ENCODE results near the gene CAMTA1.

Gene CAMTA1

GRCh38 chr1:7315316-7315715, 530.1 kb downstream of the CAMTA1 start:
- no peaks in the 10 kb centered on the region for H3K9me2 ChIP-seq (replicated peaks; ENCODE audit: insufficient read depth, low read length)

GRCh38 chr1:7315946-7316345, 530.7 kb downstream of the CAMTA1 start:
- H2AFZ ChIP-seq (ENCODE audit: low read length) = no peak overlapping the region
- H4K20me1 ChIP-seq (ENCODE audit: insufficient read depth, low read length) = no peaks in the 10 kb centered on the region
- no peak overlapping the region for H3K4me2 ChIP-seq (ENCODE audit: low read depth, low read length)
- no peak overlapping the region for H3K9ac ChIP-seq (ENCODE audit: low read length)
- peaks cover 96% of the 10 kb centered on the region for H3K27me3 ChIP-seq (replicated peaks; ENCODE audit: insufficient read depth, low read length)
- no peaks in the 10 kb centered on the region for H3K9me2 ChIP-seq (replicated peaks; ENCODE audit: insufficient read depth, low read length)
- H3K4me3 ChIP-seq (ENCODE audit: low read length) = no peak overlapping the region
- no peak for DNase-seq
- no peaks in the 10 kb centered on the region for H3K36me3 ChIP-seq (replicated peaks; ENCODE audit: insufficient read depth, low read length)
- H3K4me1 ChIP-seq (ENCODE audit: low read length) = no peaks in the 10 kb centered on the region
- no peaks in the 10 kb centered on the region for H3K9me3 ChIP-seq (replicated peaks; ENCODE audit: insufficient read depth, low read length)
- H3K79me2 ChIP-seq (ENCODE audit: low read length) = no peaks in the 10 kb centered on the region
- no peaks in the 10 kb centered on the region for H3F3A ChIP-seq (ENCODE audit: insufficient read depth, low read length)
- TF ChIP-seq EZH2phosphoT487 (IDR thresholded peaks at IDR 0.05; ENCODE audit: low read length) = no peak
- no peak for TF ChIP-seq EZH2 (optimal IDR thresholded peaks at IDR 0.05; ENCODE audit: low read depth, low read length)
- no peak for TF ChIP-seq CTCF (IDR thresholded peaks at IDR 0.05; ENCODE audit: low read length)
- H3K27ac ChIP-seq (ENCODE audit: low read length) = no peak overlapping the region

More at GRCh38 chr1:7315316-7315715, 530.1 kb downstream of the CAMTA1 start:
- H3K79me2 ChIP-seq (ENCODE audit: low read length) = no peaks in the 10 kb centered on the region
- H3K9me3 ChIP-seq (replicated peaks; ENCODE audit: insufficient read depth, low read length) = no peaks in the 10 kb centered on the region
- H3K27ac ChIP-seq (ENCODE audit: low read length) = no peak overlapping the region
- TF ChIP-seq EZH2phosphoT487 (IDR thresholded peaks at IDR 0.05; ENCODE audit: low read length) (no peak), EZH2 (optimal IDR thresholded peaks at IDR 0.05; ENCODE audit: low read depth, low read length) (no peak), CTCF (IDR thresholded peaks at IDR 0.05; ENCODE audit: low read length) (no peak)
- no peak overlapping the region for H2AFZ ChIP-seq (ENCODE audit: low read length)
- peaks cover 93% of the 10 kb centered on the region for H3K27me3 ChIP-seq (replicated peaks; ENCODE audit: insufficient read depth, low read length)
- no peak overlapping the region for H3K4me2 ChIP-seq (ENCODE audit: low read depth, low read length)
- H3K9ac ChIP-seq (ENCODE audit: low read length) = no peak overlapping the region
- H4K20me1 ChIP-seq (ENCODE audit: insufficient read depth, low read length) = no peaks in the 10 kb centered on the region
- DNase-seq = no peak
- no peak overlapping the region for H3K4me3 ChIP-seq (ENCODE audit: low read length)
- no peaks in the 10 kb centered on the region for H3K4me1 ChIP-seq (ENCODE audit: low read length)
- no peaks in the 10 kb centered on the region for H3F3A ChIP-seq (ENCODE audit: insufficient read depth, low read length)
- no peaks in the 10 kb centered on the region for H3K36me3 ChIP-seq (replicated peaks; ENCODE audit: insufficient read depth, low read length)

GRCh38 chr1:7317888-7318287, 532.6 kb downstream of the CAMTA1 start:
- H3K9me3 ChIP-seq (replicated peaks; ENCODE audit: insufficient read depth, low read length) = no peaks in the 10 kb centered on the region
- no peak overlapping the region for H2AFZ ChIP-seq (ENCODE audit: low read length)
- H3K4me1 ChIP-seq (ENCODE audit: low read length) = no peaks in the 10 kb centered on the region
- H3F3A ChIP-seq (ENCODE audit: insufficient read depth, low read length) = no peaks in the 10 kb centered on the region
- no peak overlapping the region for H3K9ac ChIP-seq (ENCODE audit: low read length)
- no peaks in the 10 kb centered on the region for H3K79me2 ChIP-seq (ENCODE audit: low read length)
- no peaks in the 10 kb centered on the region for H4K20me1 ChIP-seq (ENCODE audit: insufficient read depth, low read length)
- H3K9me2 ChIP-seq (replicated peaks; ENCODE audit: insufficient read depth, low read length) = no peaks in the 10 kb centered on the region
- DNase-seq = no peak
- TF ChIP-seq EZH2 (optimal IDR thresholded peaks at IDR 0.05; ENCODE audit: low read depth, low read length) (no peak), CTCF (IDR thresholded peaks at IDR 0.05; ENCODE audit: low read length) (no peak), EZH2phosphoT487 (IDR thresholded peaks at IDR 0.05; ENCODE audit: low read length) (no peak)
- peaks cover 94% of the 10 kb centered on the region for H3K27me3 ChIP-seq (replicated peaks; ENCODE audit: insufficient read depth, low read length)
- H3K4me2 ChIP-seq (ENCODE audit: low read depth, low read length) = no peak overlapping the region
- H3K4me3 ChIP-seq (ENCODE audit: low read length) = no peak overlapping the region
- no peak overlapping the region for H3K27ac ChIP-seq (ENCODE audit: low read length)
- no peaks in the 10 kb centered on the region for H3K36me3 ChIP-seq (replicated peaks; ENCODE audit: insufficient read depth, low read length)
